GM12864 (cell line): ENCODE data around the gene KHDC1L.
"Not testable (repeated sequence)": the region's sequence is repeated elsewhere in the genome, so short reads cannot be mapped to it uniquely, and the experiment has no call there.

ENCODE experiments used
- DNase-seq: peaks from one replicate; pipeline ENCODE4 v3.0.0-alpha.2; 2011; ENCODE audit warnings: low read depth
- H3K4me3 ChIP-seq: 2 replicates; pipeline ENCODE4 v1.5.1; 2011; ENCODE audit warnings: mild to moderate bottlenecking, low read depth, low read length, control low read depth
- TF ChIP-seq, protein P1 (sequence below): IDR thresholded peaks from 2 replicates; pipeline ENCODE4 v1.5.1; 2011; ENCODE audit warnings: low read depth, mild to moderate bottlenecking, moderate library complexity, low read length, control low read depth, inconsistent platforms; ENCODE audit errors: missing control alignments

The KHDC1L gene

DNA sequence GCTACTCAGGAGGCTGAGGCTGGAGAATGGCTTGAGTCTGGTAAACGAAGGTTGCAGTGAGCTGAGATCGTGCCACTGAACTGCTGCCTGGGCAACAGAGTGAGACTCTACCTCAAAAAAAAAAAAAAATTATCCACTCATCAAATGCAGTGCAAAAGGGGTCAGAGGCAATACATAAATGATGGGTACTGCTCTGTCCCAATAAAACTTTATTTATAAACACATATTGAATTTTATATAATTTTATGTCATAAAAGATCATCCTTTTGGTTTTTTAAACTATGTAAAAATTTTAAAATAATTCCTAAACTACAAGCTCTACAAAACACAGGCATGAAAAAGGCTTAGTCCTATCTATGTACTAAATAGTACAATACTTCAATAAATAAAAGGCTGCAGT lies 27.4 kb upstream of the KHDC1L start:
- DNase-seq: no peak
- TF ChIP-seq, protein P1, sequence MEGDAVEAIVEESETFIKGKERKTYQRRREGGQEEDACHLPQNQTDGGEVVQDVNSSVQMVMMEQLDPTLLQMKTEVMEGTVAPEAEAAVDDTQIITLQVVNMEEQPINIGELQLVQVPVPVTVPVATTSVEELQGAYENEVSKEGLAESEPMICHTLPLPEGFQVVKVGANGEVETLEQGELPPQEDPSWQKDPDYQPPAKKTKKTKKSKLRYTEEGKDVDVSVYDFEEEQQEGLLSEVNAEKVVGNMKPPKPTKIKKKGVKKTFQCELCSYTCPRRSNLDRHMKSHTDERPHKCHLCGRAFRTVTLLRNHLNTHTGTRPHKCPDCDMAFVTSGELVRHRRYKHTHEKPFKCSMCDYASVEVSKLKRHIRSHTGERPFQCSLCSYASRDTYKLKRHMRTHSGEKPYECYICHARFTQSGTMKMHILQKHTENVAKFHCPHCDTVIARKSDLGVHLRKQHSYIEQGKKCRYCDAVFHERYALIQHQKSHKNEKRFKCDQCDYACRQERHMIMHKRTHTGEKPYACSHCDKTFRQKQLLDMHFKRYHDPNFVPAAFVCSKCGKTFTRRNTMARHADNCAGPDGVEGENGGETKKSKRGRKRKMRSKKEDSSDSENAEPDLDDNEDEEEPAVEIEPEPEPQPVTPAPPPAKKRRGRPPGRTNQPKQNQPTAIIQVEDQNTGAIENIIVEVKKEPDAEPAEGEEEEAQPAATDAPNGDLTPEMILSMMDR: no peak

DNA sequence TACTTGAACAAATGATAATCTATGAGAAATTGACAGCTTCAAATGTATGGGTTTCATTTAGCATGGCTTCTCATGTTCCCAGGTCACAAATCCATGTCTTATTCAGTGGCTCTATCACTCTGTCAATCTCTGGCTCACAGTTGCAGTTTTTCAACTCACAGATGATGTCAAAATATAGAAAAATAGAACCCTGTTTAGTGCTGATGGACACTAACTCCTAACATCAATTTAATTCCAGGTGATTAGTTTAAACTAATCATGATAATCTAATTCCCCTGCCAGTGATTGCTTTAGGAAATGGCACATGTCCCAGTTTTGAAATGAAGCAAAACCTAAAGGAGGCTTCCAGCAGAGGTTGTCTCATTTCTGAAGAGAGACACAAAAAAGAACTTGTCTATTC lies 24.7 kb upstream of the KHDC1L start:
- TF ChIP-seq, protein P1: no peak
- DNase-seq: no peak
- no peak overlapping the region for H3K4me3 ChIP-seq

More for the DNA sequence above, 27.4 kb upstream of the KHDC1L start:
- no peak overlapping the region for H3K4me3 ChIP-seq

DNA sequence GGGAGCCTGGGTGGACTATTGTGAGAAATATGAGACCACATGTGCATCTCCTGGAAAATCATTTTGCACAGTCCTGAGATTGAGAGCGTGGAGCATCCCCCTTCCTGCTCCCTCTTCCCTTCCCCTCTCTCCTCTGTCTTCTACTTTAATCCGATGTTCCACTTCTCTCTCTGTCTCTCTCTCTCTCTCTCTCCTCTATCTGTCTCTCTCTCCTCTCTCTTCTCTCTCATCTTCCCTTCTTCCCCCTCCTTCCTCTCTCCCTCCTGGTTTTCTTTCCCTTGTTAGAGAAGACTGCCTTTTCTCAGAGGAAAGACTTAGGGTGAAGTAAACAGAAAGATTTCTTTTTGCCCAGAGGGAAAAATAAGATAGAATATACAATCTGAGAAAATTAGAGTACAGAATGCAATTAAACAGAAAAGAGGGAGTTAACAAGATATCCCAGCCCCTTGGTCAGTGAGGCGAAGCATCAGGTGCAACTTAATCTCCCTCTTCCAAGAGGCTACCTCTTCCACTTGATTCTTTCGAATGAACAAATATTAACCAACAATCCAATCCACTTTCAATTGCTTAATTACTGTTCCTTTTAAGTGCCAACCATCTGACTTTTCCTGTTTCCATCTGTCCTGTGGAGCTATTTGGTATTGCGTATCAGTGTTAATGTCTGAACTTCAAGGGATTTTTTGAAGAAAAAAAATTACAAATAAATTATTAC lies 23.1 kb upstream of the KHDC1L start:
- TF ChIP-seq, protein P1: no peak
- H3K4me3 ChIP-seq: no peak overlapping the region
- no peak for DNase-seq

DNA sequence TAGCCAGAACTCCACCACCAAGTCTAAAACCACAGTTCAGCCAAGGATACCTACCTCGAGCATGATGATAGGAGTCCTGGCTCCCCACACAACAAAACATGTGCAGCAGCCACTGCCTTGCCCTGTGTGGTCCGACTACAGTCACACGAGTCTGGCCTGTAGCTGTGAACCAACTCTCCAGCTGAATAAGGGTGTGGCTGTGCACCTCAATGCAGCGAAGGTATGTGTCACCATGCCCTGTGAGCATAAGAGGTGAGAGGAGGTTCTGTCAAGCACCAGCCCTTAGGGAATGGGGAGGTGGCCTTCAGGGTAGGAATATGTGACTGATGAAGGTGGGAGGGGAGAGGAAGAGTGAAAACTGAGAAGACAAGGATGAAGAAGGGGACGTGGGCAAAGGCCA lies 16.7 kb upstream of the KHDC1L start:
- H3K4me3 ChIP-seq: no peak overlapping the region
- TF ChIP-seq, protein P1: no peak
- no peak for DNase-seq

DNA sequence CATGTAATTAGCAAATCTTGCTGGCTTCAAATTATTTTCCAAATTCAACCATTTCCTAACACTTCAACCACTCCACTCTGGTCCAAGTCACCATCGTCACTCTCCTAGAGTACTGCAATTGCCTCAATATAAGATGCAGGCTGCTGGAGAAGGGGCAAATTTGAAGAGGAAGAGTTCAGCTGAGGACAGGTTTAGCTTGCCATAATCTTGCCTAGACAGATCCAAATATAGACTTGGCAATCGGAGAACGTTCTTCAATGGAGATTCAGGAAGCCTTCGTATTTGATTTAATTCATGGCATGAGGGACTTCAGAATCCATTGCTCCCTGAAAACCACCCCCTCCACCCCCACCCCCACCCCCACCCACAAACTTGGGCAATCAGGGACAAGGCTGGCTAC lies 15.4 kb upstream of the KHDC1L start:
- TF ChIP-seq, protein P1: no peak
- H3K4me3 ChIP-seq: no peak overlapping the region
- no peak for DNase-seq

DNA sequence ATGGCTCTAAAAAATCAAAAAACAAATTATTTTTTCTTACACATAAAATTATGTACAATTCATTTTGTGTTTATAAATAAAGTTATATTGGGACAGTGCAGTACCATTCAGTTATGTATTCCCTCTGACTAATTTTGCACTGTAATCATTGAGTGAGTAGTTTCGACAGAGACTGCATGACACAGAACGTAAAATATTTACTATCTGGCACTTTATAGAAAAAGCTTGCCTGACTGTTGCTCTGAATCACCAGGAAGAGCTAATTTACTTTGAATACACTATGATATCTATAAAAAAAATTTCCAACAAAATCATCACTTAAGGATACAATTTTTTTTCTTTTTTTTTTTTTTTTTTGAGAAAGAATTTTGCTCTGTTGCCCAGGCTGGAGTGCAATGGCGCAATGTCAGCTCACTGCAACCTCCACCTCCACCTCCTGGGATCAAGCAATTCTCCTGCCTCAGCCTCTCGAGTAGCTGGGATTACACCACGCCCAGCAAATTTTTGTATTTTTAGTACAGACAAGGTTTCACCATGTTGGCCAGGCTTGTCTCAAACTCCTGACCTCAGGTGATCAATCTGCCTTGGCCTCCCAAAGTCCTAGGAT lies 11.0 kb upstream of the KHDC1L start:
- DNase-seq: no peak
- TF ChIP-seq, protein P1: no peak
- H3K4me3 ChIP-seq: no peak overlapping the region

DNA sequence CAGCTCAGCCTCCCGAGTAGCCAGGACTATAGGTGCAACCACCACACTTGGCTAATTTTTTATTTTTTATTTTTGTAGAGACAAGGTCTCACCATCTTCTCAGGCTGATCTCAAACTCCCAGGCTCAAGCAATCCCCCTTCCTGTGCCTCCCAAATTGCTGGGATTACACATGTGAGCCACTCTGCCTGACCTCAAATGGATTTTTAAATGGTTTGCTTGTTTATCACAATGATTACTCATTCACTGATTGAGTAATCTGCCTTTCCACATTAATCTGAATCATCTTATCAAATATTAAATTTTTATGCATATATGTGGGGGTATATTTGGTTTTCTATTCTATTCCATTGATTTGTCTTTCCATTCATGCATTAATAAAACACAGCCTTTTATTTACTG lies 9.4 kb upstream of the KHDC1L start:
- DNase-seq: no peak
- TF ChIP-seq, protein P1: no peak
- H3K4me3 ChIP-seq: no peak overlapping the region

DNA sequence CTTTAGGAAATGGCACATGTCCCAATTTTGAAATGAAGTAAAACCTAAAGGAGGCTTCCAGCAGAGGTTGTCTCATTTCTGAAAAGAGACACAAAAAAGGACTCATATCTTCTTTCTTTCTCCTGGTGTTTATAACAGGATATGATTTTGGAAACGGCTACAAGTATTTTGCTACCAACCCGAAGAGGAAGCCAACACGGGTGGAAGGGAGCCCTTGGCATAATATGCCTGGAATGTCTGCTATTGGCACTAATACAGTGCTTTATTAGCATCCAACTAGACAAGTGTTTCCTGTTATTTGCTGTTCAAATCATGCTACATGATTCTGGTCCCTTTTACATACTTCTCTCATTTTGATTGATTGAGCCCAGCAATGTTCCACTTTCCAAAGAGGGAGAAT lies 8.7 kb upstream of the KHDC1L start:
- not testable (repeated sequence) for DNase-seq, H3K4me3 ChIP-seq
